Measurements from ENCODE around the gene PTPN23. TPM values are rescaled to one million over a fixed set of nuclear protein-coding genes. Genes with fewer than 3 reads are reported as not detected.

PTPN23 gene
- total and polyA plus RNA-seq, 9 of the 15 experiments (the other 6 are each of a cell fraction or from before 2014, with no cell fraction given): 0.41 to 58.7 (median 7.2) TPM

DNA sequence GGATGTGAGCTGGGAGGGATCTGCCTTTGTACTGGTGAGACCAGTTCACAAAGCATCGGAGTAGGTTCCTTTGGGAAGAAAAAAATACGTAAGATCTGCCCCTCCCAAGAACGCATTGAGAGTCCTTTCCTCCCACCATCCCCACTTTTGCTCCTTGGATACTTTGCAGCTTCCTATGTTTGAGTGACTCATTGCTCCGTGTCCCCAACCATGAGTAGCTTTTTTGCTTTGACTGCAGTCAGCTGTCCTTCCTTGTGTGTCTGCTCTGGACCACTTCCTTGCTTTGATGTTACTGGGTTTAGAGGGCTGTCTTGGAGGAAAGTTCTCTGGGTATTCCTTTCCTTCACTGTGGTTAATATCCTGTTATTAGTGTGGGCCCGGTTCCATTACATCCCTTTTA lies 43.2 kb upstream of the PTPN23 start:
- ATAC-seq: no peak
- 83% methylated on average over 4 of the region's 5 CpGs for WGBS (ENCODE audit: insufficient coverage, low coverage, missing lambda C conversion rate)
- in situ Hi-C loops (cut with MboI): no loop called here
- Histone ChIP-seq H4K20me1 (replicated peaks; ENCODE audit: control insufficient read depth, insufficient read depth, low read length) (no peaks in the 10 kb centered on the region), H3K4me2 (ENCODE audit: insufficient read depth, low read length) (no peak overlapping the region), H3K9me1 (ENCODE audit: control insufficient read depth, insufficient read depth, low read length) (no peaks in the 10 kb centered on the region), H3K27me3 (ENCODE audit: control insufficient read depth in 2 of 2, insufficient read depth in 2 of 2, low read length in 2 of 2) (no peaks in the 10 kb centered on the region), H3K27ac (ENCODE audit: extremely low read depth, low read depth, low read length) (no peak overlapping the region), H3K9ac (ENCODE audit: insufficient read depth in 1 of 2, low read depth in 2 of 2, low read length in 2 of 2) (no peak overlapping the region), H2AFZ (ENCODE audit: low read depth, low read length) (no peak overlapping the region), H3K4me1 (replicated peaks in 1 of 2; ENCODE audit: control insufficient read depth in 2 of 2, insufficient read depth in 2 of 2, low read length in 2 of 2) (no peaks in the 10 kb centered on the region), H3K4me3 (no peak overlapping the region), H3K79me2 (ENCODE audit: control insufficient read depth, insufficient read depth, low read length) (no peaks in the 10 kb centered on the region), H3K36me3 (ENCODE audit: control insufficient read depth, insufficient read depth, low read length) (peaks cover 95% of the 10 kb centered on the region), H3K9me3 (replicated peaks; ENCODE audit: control insufficient read depth, insufficient read depth, low read depth, low read length) (no peaks in the 10 kb centered on the region)
- TF ChIP-seq SIRT6 (IDR thresholded peaks at IDR 0.05; ENCODE audit: low read depth, low read length): no peak
- no peak for TF ChIP-seq GABPB2 (CRISPR knock-in tag; conservative IDR thresholded peaks at IDR 0.05)
- TF ChIP-seq ZNF140 (CRISPR knock-in tag; IDR thresholded peaks at IDR 0.05): no peak
- TF ChIP-seq, protein P1, sequence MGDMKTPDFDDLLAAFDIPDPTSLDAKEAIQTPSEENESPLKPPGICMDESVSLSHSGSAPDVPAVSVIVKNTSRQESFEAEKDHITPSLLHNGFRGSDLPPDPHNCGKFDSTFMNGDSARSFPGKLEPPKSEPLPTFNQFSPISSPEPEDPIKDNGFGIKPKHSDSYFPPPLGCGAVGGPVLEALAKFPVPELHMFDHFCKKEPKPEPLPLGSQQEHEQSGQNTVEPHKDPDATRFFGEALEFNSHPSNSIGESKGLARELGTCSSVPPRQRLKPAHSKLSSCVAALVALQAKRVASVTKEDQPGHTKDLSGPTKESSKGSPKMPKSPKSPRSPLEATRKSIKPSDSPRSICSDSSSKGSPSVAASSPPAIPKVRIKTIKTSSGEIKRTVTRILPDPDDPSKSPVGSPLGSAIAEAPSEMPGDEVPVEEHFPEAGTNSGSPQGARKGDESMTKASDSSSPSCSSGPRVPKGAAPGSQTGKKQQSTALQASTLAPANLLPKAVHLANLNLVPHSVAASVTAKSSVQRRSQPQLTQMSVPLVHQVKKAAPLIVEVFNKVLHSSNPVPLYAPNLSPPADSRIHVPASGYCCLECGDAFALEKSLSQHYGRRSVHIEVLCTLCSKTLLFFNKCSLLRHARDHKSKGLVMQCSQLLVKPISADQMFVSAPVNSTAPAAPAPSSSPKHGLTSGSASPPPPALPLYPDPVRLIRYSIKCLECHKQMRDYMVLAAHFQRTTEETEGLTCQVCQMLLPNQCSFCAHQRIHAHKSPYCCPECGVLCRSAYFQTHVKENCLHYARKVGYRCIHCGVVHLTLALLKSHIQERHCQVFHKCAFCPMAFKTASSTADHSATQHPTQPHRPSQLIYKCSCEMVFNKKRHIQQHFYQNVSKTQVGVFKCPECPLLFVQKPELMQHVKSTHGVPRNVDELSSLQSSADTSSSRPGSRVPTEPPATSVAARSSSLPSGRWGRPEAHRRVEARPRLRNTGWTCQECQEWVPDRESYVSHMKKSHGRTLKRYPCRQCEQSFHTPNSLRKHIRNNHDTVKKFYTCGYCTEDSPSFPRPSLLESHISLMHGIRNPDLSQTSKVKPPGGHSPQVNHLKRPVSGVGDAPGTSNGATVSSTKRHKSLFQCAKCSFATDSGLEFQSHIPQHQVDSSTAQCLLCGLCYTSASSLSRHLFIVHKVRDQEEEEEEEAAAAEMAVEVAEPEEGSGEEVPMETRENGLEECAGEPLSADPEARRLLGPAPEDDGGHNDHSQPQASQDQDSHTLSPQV (IDR thresholded peaks at IDR 0.05): no peak
- TF ChIP-seq ZNF41 (CRISPR knock-in tag; conservative IDR thresholded peaks at IDR 0.05): no peak
- TF ChIP-seq GATA2 (CRISPR knock-in tag; IDR thresholded peaks at IDR 0.05): no peak
- no peak for TF ChIP-seq GTF2E2 (tag; IDR thresholded peaks at IDR 0.05)
- no peak for TF ChIP-seq SOX6 (IDR thresholded peaks at IDR 0.05)
- TF ChIP-seq SMARCA5 (IDR thresholded peaks at IDR 0.05): no peak
- TF ChIP-seq SMC3 (conservative IDR thresholded peaks at IDR 0.05; ENCODE audit: insufficient read depth, low read depth, low read length): no peak
- TF ChIP-seq KHSRP (IDR thresholded peaks at IDR 0.05): no peak
- TF ChIP-seq RBM39 (optimal IDR thresholded peaks at IDR 0.05; ENCODE audit: low read depth, low read length): no peak
- TF ChIP-seq ETS2 (tag; IDR thresholded peaks at IDR 0.05; ENCODE audit: borderline replicate concordance, poor library complexity, severe bottlenecking): no peak
- no peak for TF ChIP-seq ZBTB7A (IDR thresholded peaks at IDR 0.05; ENCODE audit: borderline replicate concordance, control insufficient read depth, low read depth, low read length)
- TF ChIP-seq CEBPB (tag; IDR thresholded peaks at IDR 0.05): no peak
- no peak for TF ChIP-seq ZC3H11A (IDR thresholded peaks at IDR 0.05; ENCODE audit: low read depth, low read length)
- no peak for TF ChIP-seq CHD1 (IDR thresholded peaks at IDR 0.05; ENCODE audit: low read length)
- no peak for TF ChIP-seq KLF10 (CRISPR knock-in tag; IDR thresholded peaks at IDR 0.05)
- POLR2A ChIA-PET: interaction anchor here (1.5 kb wide), 1 partner anchor 10 kb away, joined by 6 read pairs; no protein-coding TSS in a partner anchor
- no TSS peak for BruUV-seq (replicated peaks)
- no peak for DNase-seq (ENCODE audit: extremely low read depth in 1 of 4, low spot score in 3 of 4)
- CTCF ChIA-PET (ENCODE audit: low intra/inter-chr PET ratio): no interaction called here
- intact Hi-C loops (cut with micrococcal nuclease): no loop called here
- FAIRE-seq: no peak
